Liver (tissue), 9 donors: ENCODE measurements around the gene PCDHA3. TPM values are rescaled to one million over a fixed set of nuclear protein-coding genes. Genes with fewer than 3 reads are reported as not detected.

ENCODE experiments used
- DNase-seq: peaks from one replicate; pipeline ENCODE4 v3.0.0-alpha.2; 2017; ENCODE audit warnings: low spot score
- H3K27ac ChIP-seq, 2 donors: one replicate each; pipeline ENCODE4 v1.7.0; 2013; ENCODE audit warnings: inconsistent platforms in 2 of 2, low read length in 2 of 2, control low read depth in 1 of 2, low read depth in 1 of 2, mild to moderate bottlenecking in 1 of 2
- H3K27me3 ChIP-seq, 4 donors: one replicate each; pipeline versions ENCODE4 v1.6.1 to v1.7.0; 2013; ENCODE audit warnings: low read length in 3 of 4, inconsistent platforms in 1 of 4, mild to moderate bottlenecking in 1 of 4, moderate library complexity in 1 of 4; ENCODE audit not compliant: control insufficient read depth in 4 of 4, insufficient read depth in 4 of 4
- H3K36me3 ChIP-seq, 4 donors: one replicate each; pipeline versions ENCODE4 v1.6.1 to v1.7.0; 2013; ENCODE audit warnings: low read length in 3 of 4, mild to moderate bottlenecking in 3 of 4, low read depth in 1 of 4, moderate library complexity in 1 of 4; ENCODE audit not compliant: control insufficient read depth in 4 of 4, insufficient read depth in 3 of 4
- H3K4me1 ChIP-seq, 4 donors: one replicate each; pipeline versions ENCODE4 v1.6.1 to v1.7.0; 2013; ENCODE audit warnings: low read length in 3 of 4, mild to moderate bottlenecking in 3 of 4, moderate library complexity in 1 of 4; ENCODE audit not compliant: control insufficient read depth in 4 of 4, insufficient read depth in 4 of 4
- H3K4me3 ChIP-seq, 3 donors: one replicate each; pipeline versions ENCODE4 v1.6.1 to v1.7.0; 2013; ENCODE audit warnings: low read length in 3 of 3, control low read depth in 1 of 3, low read depth in 1 of 3, mild to moderate bottlenecking in 1 of 3
- H3K9ac ChIP-seq, 2 donors: one replicate each; pipeline ENCODE4 v1.7.0; 2013; ENCODE audit warnings: low read length in 2 of 2, mild to moderate bottlenecking in 2 of 2, moderate library complexity in 2 of 2, control low read depth in 1 of 2, low read depth in 1 of 2
- H3K9me3 ChIP-seq, 4 donors: one replicate each; pipeline versions ENCODE4 v1.6.1 to v1.7.0; 2013; ENCODE audit warnings: low read length in 3 of 4; ENCODE audit not compliant: control insufficient read depth in 4 of 4
- CTCF ChIP-seq: fragments of 150-350 bp; IDR thresholded peaks from 2 replicates; pipeline ENCODE4 v1.5.1; 2017; ENCODE audit warnings: improper control_type of control experiment, low read depth, low read length; ENCODE audit not compliant: missing input control
- EGR1 ChIP-seq, 2 donors: IDR thresholded peaks; 2 replicates each; pipeline ENCODE4 v1.6.1; 2016 to 2018; ENCODE audit warnings: antibody characterized with exemption in 2 of 2, low read depth in 2 of 2
- FOXA1 ChIP-seq: IDR thresholded peaks from 2 replicates; pipeline ENCODE4 v1.6.1; 2016; ENCODE audit warnings: antibody characterized with exemption
- FOXA2 ChIP-seq: IDR thresholded peaks from 2 replicates; pipeline ENCODE4 v1.6.1; 2016; ENCODE audit warnings: antibody characterized with exemption
- GABPA ChIP-seq, 2 donors: IDR thresholded peaks in 1 of 2; conservative IDR thresholded peaks in 1 of 2; 2 replicates each; pipeline ENCODE4 v1.6.1; 2016; ENCODE audit warnings: antibody characterized with exemption in 2 of 2, mild to moderate bottlenecking in 1 of 2, moderate library complexity in 1 of 2
- HNF4A ChIP-seq, 2 donors: conservative IDR thresholded peaks; 2 replicates each; pipeline ENCODE4 v1.6.1; 2016; ENCODE audit warnings: antibody characterized with exemption in 2 of 2, mild to moderate bottlenecking in 2 of 2
- HNF4G ChIP-seq: IDR thresholded peaks from 2 replicates; pipeline ENCODE4 v1.6.1; 2016; ENCODE audit warnings: antibody characterized with exemption
- JUND ChIP-seq, 2 donors: IDR thresholded peaks; 2 replicates each; pipeline ENCODE4 v1.6.1; 2016; ENCODE audit warnings: antibody characterized with exemption in 2 of 2
- MAX ChIP-seq: IDR thresholded peaks from 2 replicates; pipeline ENCODE4 v1.6.1; 2016; ENCODE audit warnings: antibody characterized with exemption
- NR2F2 ChIP-seq: IDR thresholded peaks from 2 replicates; pipeline ENCODE4 v1.6.1; 2016; ENCODE audit warnings: antibody characterized with exemption
- RAD21 ChIP-seq, 2 donors: IDR thresholded peaks; 2 replicates each; pipeline ENCODE4 v1.6.1; 2016; ENCODE audit warnings: antibody characterized with exemption in 2 of 2, mild to moderate bottlenecking in 2 of 2
- RXRA ChIP-seq, 2 donors: IDR thresholded peaks; 2 replicates each; pipeline ENCODE4 v1.6.1; 2017 to 2018; ENCODE audit warnings: antibody characterized with exemption in 2 of 2, mild to moderate bottlenecking in 1 of 2
- SP1 ChIP-seq: IDR thresholded peaks from 2 replicates; pipeline ENCODE4 v1.6.1; 2018; ENCODE audit warnings: antibody characterized with exemption, mild to moderate bottlenecking
- TAF1 ChIP-seq: conservative IDR thresholded peaks from 2 replicates; pipeline ENCODE4 v1.6.1; 2016; ENCODE audit warnings: antibody characterized with exemption, mild to moderate bottlenecking
- YY1 ChIP-seq: IDR thresholded peaks from 2 replicates; pipeline ENCODE4 v1.6.1; 2016; ENCODE audit warnings: antibody characterized with exemption, mild to moderate bottlenecking
- ZBTB33 ChIP-seq: IDR thresholded peaks from 2 replicates; pipeline ENCODE4 v1.6.1; 2016; ENCODE audit warnings: antibody characterized with exemption
- WGBS: extraction: QIAGEN DNeasy Blood & Tissue Kit; methylation state at CpG from one replicate; pipeline ENCODE4 v1.1.7; 2013; 5-methylcytosine and 5-hydroxymethylcytosine counted together
- polyA plus RNA-seq, 2 donors: library from polyadenylated mRNA; stranded (reverse) in 1 of 2; unstranded in 1 of 2; fragments of 200-250 nt in 1 of 2; fragments of >200 nt in 1 of 2; fragmentation: Nextera tagmentation in 1 of 2; extraction: Ambion mirVana in 1 of 2; gene quantifications; one replicate each; pipeline versions ENCODE4 v1.2.1 to v1.2.3, GENCODE V29; 2013 to 2015
- total RNA-seq, 2 donors: library from RNA; depleted of rRNA; stranded (reverse); fragments of >200 nt; gene quantifications; one replicate each; pipeline ENCODE4 v1.2.3, GENCODE V29; 2014
- TF ChIP-seq, protein P1 (sequence below): IDR thresholded peaks from 2 replicates; pipeline ENCODE4 v1.6.1; 2016; ENCODE audit warnings: antibody characterized with exemption
- TF ChIP-seq, protein P2 (sequence below): IDR thresholded peaks from 2 replicates; pipeline ENCODE4 v1.6.1; 2016; ENCODE audit warnings: antibody characterized with exemption, mild to moderate bottlenecking
- donor health status: healthy.
- donor health status: healthy.
- donor health status: healthy.
- donor health status: healthy.
- donor health status: healthy.

PCDHA3 gene
- total RNA-seq (under 1 TPM in 1 of 2 donors, not detected in 1; 0.05 TPM), polyA plus RNA-seq (not detected)

DNA sequence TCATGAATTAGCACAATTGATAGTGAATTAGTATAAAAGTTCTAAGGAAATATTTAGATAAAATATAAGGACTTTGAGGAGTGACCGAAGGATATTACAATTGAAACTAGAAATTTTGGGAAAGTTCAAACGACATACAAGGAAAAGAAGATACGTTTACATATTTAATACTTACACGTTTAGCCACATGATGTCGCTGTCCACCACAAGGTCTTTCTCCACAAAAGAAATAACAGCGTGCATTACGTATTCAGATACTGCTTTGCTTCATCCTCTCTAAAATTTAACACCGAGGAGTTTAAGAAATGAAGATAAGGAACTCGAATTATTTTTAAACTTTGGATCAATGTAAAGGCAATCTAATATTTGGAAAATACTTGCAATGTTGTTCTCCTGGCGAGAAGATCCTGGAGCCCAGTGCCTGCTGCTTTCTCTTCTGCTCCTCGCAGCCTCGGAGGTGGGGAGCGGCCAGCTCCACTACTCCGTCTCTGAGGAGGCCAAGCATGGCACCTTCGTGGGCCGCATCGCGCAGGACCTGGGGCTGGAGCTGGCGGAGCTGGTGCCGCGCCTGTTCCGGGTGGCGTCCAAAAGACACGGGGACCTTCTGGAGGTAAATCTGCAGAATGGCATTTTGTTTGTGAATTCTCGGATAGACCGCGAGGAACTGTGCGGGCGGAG, at the start of gene PCDHA3:
Gene PCDHA3 (plus strand): TSS at position 242 of the 678 bp plus-strand sequence.
- peak within 1 kb of the TSS in 1 of 3 donors; percentile 23 for H3K4me3 ChIP-seq
- no peak within 1 kb of the TSS for H3K27ac ChIP-seq
- H3K27me3 ChIP-seq = no peaks in the 10 kb centered on the region
- DNase-seq = no peak
- no peaks in the 10 kb centered on the region for H3K4me1 ChIP-seq
- H3K9ac ChIP-seq = no peak within 1 kb of the TSS
- 24% methylated on average over 29 of the region's 29 CpGs for WGBS
- TF ChIP-seq RAD21 (IDR thresholded peaks at IDR 0.05) (peak in 1 of 2 donors; percentile 7), EGR1 (IDR thresholded peaks at IDR 0.05; ENCODE audit: low read depth in 2 of 2) (no peak)
- H3K36me3 ChIP-seq = peaks cover 0 to 5% (median 0%) of the 10 kb centered on the region in 4 donors
- H3K9me3 ChIP-seq = peaks cover 17 to 41% (median 29%) of the 10 kb centered on the region in 4 donors

DNA sequence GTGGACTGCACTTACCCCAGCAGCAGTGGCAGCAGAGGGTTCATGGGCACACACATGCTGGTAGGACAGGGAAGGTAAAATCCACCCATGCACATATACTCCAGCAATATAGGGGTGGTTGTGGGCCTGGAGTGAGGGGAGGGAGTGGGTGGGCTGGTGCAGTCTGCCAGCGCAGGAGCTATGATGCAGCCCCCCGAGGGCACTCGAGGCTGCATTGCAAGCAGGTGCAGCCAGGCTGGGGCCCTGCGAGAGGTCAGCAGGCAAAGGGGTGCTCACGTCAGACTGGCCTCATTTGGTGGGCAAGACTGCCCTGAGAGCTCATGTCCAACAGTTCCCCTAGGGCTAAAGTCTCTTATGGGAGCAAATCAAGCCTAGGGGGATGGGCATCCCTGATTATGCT, 47.3 kb upstream of the PCDHA3 start:
- 75% methylated on average over 5 of the region's 5 CpGs for WGBS
- no peaks in the 10 kb centered on the region for H3K27me3 ChIP-seq
- H3K4me3 ChIP-seq = peak overlapping the region in 2 of 3 donors; percentile 37 to 49
- H3K36me3 ChIP-seq = no peaks in the 10 kb centered on the region
- no peak overlapping the region for H3K9ac ChIP-seq
- no peak overlapping the region for H3K27ac ChIP-seq
- DNase-seq = no peak
- H3K9me3 ChIP-seq = peaks cover 10 to 59% (median 28%) of the 10 kb centered on the region in 4 donors
- no peaks in the 10 kb centered on the region for H3K4me1 ChIP-seq
- TF ChIP-seq RXRA (IDR thresholded peaks at IDR 0.05) (no peak), RAD21 (IDR thresholded peaks at IDR 0.05) (no peak), JUND (IDR thresholded peaks at IDR 0.05) (no peak), FOXA1 (no peak), EGR1 (IDR thresholded peaks at IDR 0.05; ENCODE audit: low read depth in 2 of 2) (no peak), SP1 (no peak), NR2F2 (no peak), GABPA (IDR thresholded peaks at IDR 0.05 in 1 of 2, conservative IDR thresholded peaks at IDR 0.05 in 1 of 2) (no peak), HNF4G (no peak), CTCF (no peak), YY1 (no peak), HNF4A (conservative IDR thresholded peaks at IDR 0.05) (no peak), MAX (no peak), TAF1 (no peak), ZBTB33 (no peak), FOXA2 (no peak)
- TF ChIP-seq, protein P1, sequence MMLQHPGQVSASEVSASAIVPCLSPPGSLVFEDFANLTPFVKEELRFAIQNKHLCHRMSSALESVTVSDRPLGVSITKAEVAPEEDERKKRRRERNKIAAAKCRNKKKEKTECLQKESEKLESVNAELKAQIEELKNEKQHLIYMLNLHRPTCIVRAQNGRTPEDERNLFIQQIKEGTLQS = no peak
- TF ChIP-seq, protein P2, sequence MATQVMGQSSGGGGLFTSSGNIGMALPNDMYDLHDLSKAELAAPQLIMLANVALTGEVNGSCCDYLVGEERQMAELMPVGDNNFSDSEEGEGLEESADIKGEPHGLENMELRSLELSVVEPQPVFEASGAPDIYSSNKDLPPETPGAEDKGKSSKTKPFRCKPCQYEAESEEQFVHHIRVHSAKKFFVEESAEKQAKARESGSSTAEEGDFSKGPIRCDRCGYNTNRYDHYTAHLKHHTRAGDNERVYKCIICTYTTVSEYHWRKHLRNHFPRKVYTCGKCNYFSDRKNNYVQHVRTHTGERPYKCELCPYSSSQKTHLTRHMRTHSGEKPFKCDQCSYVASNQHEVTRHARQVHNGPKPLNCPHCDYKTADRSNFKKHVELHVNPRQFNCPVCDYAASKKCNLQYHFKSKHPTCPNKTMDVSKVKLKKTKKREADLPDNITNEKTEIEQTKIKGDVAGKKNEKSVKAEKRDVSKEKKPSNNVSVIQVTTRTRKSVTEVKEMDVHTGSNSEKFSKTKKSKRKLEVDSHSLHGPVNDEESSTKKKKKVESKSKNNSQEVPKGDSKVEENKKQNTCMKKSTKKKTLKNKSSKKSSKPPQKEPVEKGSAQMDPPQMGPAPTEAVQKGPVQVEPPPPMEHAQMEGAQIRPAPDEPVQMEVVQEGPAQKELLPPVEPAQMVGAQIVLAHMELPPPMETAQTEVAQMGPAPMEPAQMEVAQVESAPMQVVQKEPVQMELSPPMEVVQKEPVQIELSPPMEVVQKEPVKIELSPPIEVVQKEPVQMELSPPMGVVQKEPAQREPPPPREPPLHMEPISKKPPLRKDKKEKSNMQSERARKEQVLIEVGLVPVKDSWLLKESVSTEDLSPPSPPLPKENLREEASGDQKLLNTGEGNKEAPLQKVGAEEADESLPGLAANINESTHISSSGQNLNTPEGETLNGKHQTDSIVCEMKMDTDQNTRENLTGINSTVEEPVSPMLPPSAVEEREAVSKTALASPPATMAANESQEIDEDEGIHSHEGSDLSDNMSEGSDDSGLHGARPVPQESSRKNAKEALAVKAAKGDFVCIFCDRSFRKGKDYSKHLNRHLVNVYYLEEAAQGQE = no peak
